Vagina (tissue), 2 donors: ENCODE data around the gene FADS6.

Source experiments
- CTCF ChIP-seq, 3 experiments: fragments of 450-650 bp in 2 of 3; fragments of 200-600 bp in 1 of 3; sonication (generic) in 1 of 3; IDR thresholded peaks; one replicate each; pipeline ENCODE4 v1.5.1; 2017 to 2019; ENCODE audit warnings: antibody characterized with exemption in 3 of 3, mild to moderate bottlenecking in 2 of 3, moderate library complexity in 2 of 3
- POLR2A ChIP-seq, 2 donors: fragments of 450-650 bp; IDR thresholded peaks; one replicate each; pipeline ENCODE4 v1.6.1; 2017; ENCODE audit warnings: antibody characterized with exemption in 2 of 2, mild to moderate bottlenecking in 2 of 2, moderate library complexity in 2 of 2
- POLR2AphosphoS5 ChIP-seq, 2 donors: sonication (generic); formaldehyde crosslinking; IDR thresholded peaks; one replicate each; pipeline ENCODE4 v1.9.0; 2017; ENCODE audit warnings: antibody characterized with exemption in 2 of 2, mild to moderate bottlenecking in 2 of 2, low read depth in 1 of 2; ENCODE audit not compliant: insufficient read depth in 1 of 2

GRCh38 chr17:74938194-74938950 lies 44.9 kb upstream of the FADS6 start:
- TF ChIP-seq CTCF (IDR thresholded peaks at IDR 0.05) (no peak), POLR2A (IDR thresholded peaks at IDR 0.05) (no peak), POLR2AphosphoS5 (IDR thresholded peaks at IDR 0.05; ENCODE audit: insufficient read depth in 1 of 2, low read depth in 1 of 2) (no peak)
